ENCODE results near the gene TAF5L.

Gene TAF5L

DNA sequence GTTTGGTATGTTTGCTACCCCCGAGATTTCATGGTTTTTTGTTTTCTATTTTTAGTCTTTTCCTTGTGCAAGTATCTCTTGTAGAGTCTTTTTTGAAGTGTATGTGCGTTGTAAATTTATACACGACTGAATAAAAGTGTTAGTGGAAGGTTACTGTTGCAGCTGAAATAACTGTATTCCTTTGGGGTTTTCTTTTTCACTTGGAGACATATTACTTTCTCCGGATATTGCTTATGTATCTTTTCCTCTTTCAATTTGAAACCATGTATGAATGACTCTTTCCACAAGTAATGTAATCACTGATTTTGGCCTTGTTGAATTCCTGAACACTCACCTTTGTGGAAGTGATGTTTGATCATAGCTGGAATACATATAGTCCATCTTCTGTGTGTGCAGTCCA is 1.1 kb upstream of the TAF5L start:
- TF ChIP-seq GATA3 (IDR thresholded peaks at IDR 0.05; ENCODE audit: low read depth, low read length) = no peak
- no peak for TF ChIP-seq GATA2 (IDR thresholded peaks at IDR 0.05; ENCODE audit: low read depth, low read length)

DNA sequence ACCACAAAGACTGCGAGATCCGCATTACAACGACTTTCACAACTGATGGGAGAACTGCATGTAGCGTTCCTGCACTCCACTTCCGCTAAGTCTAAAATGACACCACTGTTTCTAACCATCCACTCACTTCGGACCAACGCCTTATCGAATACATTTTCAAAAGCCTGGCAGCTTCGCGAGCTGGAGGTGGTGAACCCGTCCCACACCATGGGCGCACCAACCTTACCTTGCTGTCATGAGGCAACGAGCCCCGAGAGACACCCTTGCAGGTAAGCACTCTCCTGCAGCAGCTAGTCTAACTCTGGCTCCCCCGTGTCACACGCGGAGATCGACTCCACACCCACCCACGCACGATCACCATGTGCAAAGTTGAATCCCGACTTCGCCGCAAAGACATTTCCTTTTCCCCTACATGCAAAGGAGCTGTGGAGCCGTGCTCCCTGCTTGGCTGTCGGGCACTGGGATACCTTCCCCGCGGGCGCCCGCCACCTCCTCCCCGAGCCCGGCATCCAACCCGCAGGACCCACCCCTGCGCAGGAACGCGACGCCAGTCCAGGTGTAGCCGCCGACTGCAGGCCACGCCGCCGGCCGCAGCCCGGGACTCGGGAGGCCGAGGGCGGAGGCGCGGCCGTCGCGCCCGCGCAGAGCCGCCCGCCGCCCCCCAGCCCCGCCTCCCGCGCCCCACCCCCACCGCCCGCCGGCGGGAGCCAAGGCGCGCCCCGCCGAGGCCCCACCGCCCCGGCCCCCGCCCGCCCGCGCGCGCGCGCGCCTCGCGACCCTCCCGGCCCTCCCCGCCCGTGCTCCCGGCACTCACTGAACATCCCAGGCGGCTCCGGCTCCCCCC is 629 bp downstream of the TAF5L start:
- TF ChIP-seq GATA2 (IDR thresholded peaks at IDR 0.05; ENCODE audit: low read depth, low read length) = no peak
- TF ChIP-seq GATA3 (IDR thresholded peaks at IDR 0.05; ENCODE audit: low read depth, low read length) = no peak

DNA sequence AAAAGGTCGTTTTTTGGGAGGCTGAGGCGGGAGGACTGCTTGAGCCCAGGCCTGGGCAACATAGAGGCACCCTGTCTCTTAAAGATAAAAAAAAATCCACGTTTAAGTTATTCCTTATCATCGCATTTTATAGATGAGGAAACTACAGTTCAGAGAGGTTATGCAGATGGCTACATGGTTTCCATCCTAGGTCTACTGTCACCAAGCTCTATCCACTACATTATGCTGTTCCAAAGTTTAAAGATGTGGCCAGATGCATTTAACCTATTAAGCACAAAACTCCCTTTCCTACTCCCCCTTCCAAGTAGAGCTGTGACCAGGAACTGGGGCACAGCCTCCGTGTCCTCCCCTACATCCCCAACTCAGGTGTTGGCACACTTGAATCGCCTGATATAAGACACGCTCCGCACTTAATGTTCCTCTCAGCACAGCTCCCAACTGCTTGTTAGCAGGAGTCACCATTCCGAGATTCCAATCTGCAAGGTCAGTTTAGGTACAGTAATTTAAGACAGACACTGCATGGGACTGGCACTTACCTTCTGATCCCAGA is 1.3 kb downstream of the TAF5L start:
- TF ChIP-seq GATA2 (IDR thresholded peaks at IDR 0.05; ENCODE audit: low read depth, low read length) = no peak
- TF ChIP-seq GATA3 (IDR thresholded peaks at IDR 0.05; ENCODE audit: low read depth, low read length) = no peak

DNA sequence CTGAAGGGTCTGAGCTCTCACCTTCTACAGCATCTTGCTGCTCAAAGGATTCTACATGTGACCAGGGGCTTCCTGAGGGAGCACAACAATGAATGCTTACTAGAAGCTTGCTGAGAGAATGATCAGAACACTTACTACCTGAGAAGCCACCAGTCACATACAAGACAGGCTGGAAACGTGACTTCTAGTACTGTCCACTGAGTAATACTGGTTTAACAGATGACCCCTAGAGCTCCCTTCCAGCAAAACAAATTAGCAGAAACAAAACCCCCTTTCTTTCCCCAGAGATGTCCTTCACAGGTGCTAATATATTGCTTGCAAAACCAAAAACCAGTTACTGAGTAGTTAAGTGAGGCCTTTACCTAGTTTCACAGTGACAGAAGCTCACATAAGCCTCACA is 2.1 kb downstream of the TAF5L start:
- TF ChIP-seq GATA2 (IDR thresholded peaks at IDR 0.05; ENCODE audit: low read depth, low read length) (no peak), GATA3 (IDR thresholded peaks at IDR 0.05; ENCODE audit: low read depth, low read length) (no peak)

DNA sequence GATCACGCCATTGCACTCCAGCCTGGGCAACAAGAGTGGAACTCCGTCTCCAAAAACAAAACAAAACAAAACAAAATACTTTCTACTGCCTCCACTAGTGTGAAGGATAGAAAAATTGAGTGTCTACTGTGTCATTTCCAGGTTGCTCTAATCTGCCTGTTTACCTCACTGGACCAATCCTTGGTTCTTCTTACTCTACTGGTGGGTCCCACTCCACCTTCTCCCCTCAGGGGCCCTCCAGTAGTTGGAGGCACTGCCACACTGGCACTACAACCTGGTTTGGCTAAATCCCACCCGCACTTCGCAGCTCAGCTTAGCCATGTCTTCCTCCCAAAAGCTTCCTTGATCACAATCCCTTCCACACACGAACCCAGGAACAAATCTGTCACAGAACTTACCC is 2.7 kb downstream of the TAF5L start:
- TF ChIP-seq GATA3 (IDR thresholded peaks at IDR 0.05; ENCODE audit: low read depth, low read length) (no peak), GATA2 (IDR thresholded peaks at IDR 0.05; ENCODE audit: low read depth, low read length) (no peak)

DNA sequence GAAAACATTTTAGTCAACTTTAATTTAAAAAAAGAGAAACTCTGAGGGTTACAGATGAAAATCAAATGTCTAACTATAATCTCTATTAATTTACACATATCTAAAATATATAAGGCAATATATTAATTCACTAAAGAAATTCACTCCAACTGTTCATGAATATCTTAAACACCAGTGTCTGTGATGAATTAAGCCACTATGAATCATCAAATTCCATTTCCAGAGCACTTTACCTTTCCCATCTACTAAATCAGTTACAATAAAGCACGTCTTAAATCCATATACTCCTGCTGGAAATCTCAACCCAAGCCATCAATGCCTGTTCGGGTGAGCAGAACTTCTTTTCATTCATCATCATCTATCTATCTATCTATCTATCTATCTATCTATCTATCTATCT is 4.3 kb downstream of the TAF5L start:
- TF ChIP-seq GATA3 (IDR thresholded peaks at IDR 0.05; ENCODE audit: low read depth, low read length) (no peak), GATA2 (IDR thresholded peaks at IDR 0.05; ENCODE audit: low read depth, low read length) (no peak)

DNA sequence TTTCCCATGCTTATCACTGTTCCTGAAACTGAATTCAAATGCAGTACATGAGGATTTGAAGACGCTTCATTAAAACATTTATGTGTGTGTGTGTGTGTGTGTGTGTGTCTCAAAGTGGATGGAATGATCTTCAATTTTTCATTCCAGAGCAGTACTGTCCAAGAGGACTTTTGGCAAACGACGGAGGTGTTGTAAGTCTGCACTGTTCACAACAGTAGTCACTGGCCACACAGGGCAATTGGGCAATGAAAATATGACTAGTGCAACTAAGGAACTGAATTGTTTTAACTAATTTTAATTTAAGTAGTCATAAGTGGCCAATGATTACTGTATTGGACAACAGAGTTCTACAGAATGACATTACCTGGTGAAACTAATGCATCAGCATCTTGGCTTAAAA is 5.0 kb downstream of the TAF5L start:
- no peak for TF ChIP-seq GATA2 (IDR thresholded peaks at IDR 0.05; ENCODE audit: low read depth, low read length)
- no peak for TF ChIP-seq GATA3 (IDR thresholded peaks at IDR 0.05; ENCODE audit: low read depth, low read length)

DNA sequence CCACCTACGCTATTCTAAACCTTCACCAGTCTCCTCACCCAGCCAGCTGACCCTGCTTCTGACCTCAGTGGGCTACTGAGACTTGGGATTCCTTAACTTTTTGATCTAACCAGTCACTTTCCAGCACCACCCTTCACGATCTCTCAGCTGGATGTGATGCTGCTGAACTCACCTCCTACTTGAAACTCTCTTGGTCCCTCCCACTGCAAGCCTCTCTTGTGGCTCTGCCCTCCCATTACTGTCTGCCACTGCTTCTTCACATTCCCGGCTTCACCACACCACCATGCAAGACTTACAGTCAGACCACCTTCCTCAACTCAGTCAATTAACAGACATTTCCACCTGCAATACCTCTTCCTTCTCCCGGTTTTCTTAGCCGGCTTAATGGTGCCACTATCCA is 6.3 kb downstream of the TAF5L start:
- no peak for TF ChIP-seq GATA3 (IDR thresholded peaks at IDR 0.05; ENCODE audit: low read depth, low read length)
- TF ChIP-seq GATA2 (IDR thresholded peaks at IDR 0.05; ENCODE audit: low read depth, low read length) = no peak

DNA sequence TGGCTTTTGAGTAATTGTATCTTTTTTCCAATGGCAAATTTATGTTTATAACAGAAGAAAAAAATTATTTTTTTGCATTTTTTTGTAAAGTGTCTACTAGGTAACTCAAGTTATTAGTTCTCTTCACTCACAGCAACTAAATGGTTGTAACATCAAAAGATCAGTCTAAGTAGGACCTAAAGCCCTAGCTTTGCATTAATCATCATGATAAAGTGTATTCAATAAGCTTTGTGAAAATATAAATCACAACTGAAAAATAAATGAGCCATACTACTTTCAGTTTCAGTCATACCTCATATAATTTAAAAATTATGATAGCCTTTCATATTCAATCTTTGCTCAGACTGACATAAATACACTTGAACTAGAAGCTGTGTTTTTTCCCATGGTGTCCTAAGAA is 6.9 kb downstream of the TAF5L start:
- TF ChIP-seq GATA3 (IDR thresholded peaks at IDR 0.05; ENCODE audit: low read depth, low read length) (no peak), GATA2 (IDR thresholded peaks at IDR 0.05; ENCODE audit: low read depth, low read length) (no peak)

DNA sequence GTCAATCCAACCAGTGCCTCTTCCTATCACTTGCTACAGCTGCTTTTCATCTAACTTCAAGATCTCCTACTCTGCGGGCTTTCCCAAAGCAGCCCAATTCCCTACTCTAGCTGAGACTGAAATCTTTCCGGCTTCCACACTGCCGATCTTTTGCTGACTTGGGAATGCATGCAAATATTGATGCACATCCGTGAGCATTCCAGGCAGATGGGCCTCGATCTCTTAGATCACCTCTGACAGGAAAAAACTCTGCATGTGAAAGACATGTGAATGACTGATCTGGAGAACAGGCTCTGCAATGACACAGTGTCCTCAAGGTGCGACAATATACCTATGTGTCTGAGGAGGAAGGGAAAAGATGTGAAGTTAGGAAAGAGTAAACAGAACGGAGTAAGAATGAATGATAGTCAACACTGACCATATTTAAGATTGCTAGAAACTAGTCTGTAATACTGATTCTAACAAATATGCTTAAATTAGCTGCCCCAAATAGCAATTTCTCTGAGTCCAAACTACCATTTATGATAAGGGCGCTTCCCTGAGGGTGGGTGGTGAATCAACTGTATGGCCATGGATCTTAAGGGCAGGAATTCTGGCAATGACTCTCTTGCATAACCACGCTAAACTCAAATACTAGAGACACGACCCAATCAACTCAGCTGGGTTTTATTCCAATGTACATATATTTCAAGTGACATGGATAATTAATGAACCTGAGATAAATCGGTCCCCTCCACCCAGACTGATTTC is 8.4 kb downstream of the TAF5L start:
- TF ChIP-seq GATA2 (IDR thresholded peaks at IDR 0.05; ENCODE audit: low read depth, low read length) (no peak), GATA3 (IDR thresholded peaks at IDR 0.05; ENCODE audit: low read depth, low read length) (no peak)

DNA sequence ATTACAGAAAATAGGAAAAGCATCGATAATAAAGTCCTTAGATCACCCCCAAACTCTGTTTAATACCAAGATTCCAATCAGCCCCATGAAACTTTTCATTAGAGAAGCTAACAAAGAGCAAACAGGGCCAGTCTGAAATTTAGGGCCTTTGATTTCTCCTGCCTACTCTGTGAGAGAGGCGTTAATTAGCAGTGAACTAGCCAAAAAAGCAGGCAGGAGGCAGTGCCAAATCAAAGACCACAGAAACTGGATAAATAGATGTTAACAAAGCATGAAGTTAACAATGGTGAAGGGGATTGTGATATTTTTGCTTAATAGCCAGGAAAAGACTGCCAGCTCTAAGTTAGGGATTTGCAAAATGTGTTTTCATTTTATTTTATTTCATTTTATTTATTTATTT is 11.2 kb downstream of the TAF5L start:
- TF ChIP-seq GATA2 (IDR thresholded peaks at IDR 0.05; ENCODE audit: low read depth, low read length) = no peak
- TF ChIP-seq GATA3 (IDR thresholded peaks at IDR 0.05; ENCODE audit: low read depth, low read length) = no peak

DNA sequence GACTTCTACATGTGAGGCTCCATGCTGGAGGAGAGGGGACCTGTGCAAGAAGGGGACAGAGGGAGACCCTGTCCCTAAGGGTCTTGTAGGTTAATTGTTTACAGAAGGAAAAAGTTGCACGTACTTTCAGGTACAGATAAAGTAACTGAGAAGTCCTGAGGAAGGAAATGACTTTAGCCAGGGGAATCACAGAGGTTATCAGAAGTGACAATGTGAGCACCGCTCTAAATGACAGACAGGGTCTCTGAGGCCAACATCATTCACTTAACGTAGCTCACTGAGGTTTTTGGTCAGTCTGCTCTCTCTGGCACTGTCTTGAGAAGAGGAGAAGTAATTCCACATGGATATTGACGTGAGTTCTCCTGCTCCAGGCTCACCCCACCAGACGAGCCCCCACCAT is 12.0 kb downstream of the TAF5L start:
- no peak for TF ChIP-seq GATA3 (IDR thresholded peaks at IDR 0.05; ENCODE audit: low read depth, low read length)

DNA sequence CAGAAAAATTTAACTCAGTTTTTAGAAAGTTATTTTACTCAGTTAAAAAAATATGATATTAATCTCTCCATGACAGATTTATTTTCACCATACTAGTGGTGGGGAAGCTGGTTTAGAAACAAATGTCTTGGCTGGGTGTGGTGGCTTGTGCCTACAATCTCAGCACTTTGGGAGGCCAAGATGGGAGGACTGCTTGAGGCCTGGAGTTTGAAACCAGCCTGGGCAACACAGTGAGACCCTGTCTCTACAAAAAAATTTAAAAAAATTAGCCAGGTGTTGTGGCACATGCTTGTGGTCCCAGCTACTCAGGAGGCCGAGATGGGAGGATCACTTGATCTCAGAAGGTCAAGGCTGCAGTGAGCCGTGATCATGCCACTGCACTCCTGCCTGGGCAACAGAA is 17.3 kb downstream of the TAF5L start:
- TF ChIP-seq GATA3 (IDR thresholded peaks at IDR 0.05; ENCODE audit: low read depth, low read length) = no peak
- TF ChIP-seq GATA2 (IDR thresholded peaks at IDR 0.05; ENCODE audit: low read depth, low read length) = no peak

DNA sequence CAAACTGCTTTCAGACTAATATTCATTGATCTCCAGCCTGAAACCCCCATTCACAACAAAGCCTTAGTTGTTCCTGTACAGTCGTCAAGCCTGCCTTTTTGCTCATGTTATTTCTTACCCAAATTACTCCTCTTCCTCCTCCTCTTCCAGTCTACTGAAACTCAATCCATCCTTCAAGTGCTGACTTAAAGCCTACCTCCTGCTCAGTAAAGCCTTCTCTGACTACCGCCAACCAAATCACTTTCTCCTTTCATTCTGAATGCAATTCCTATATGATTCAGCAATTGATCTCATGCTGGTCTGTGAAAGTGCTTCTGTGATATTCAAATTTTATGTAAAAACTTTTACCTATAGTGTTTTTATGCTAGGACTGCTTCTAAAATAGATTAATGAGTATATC is 18.6 kb downstream of the TAF5L start:
- TF ChIP-seq GATA2 (IDR thresholded peaks at IDR 0.05; ENCODE audit: low read depth, low read length) (no peak), GATA3 (IDR thresholded peaks at IDR 0.05; ENCODE audit: low read depth, low read length) (no peak)
